Lower leg skin (tissue), 3 donors: Measurements from ENCODE around the gene CMC1.

Experiments used
- CTCF ChIP-seq, 3 donors: fragments of 450-650 bp; IDR thresholded peaks; one replicate each; pipeline ENCODE4 v1.5.1; 2016; ENCODE audit warnings: antibody characterized with exemption in 3 of 3, mild to moderate bottlenecking in 3 of 3, moderate library complexity in 2 of 3
- POLR2A ChIP-seq, 2 donors: fragments of 450-650 bp; IDR thresholded peaks; one replicate each; pipeline ENCODE4 v1.6.1; 2016 to 2017; ENCODE audit warnings: antibody characterized with exemption in 2 of 2, mild to moderate bottlenecking in 1 of 2, moderate library complexity in 1 of 2

- TF ChIP-seq CTCF (IDR thresholded peaks at IDR 0.05) (no peak), POLR2A (IDR thresholded peaks at IDR 0.05) (no peak)
These were observed 2.1 kb downstream of the CMC1 start for GRCh38 chr3:28243424-28244106.
